Pancreas (tissue), 10 donors: ENCODE results near the gene IL12A. TPM values are rescaled to one million over a fixed set of nuclear protein-coding genes. Genes with fewer than 3 reads are reported as not detected.

Experiments
- ATAC-seq, 4 donors: fragments of 200-7000 bp; cut with Tn5 transposase; one replicate each; pipeline versions ENCODE4 v1.8.0 to v1.9.1; 2020; ENCODE audit warnings: mild to moderate bottlenecking in 4 of 4, moderate library complexity in 4 of 4
- DNase-seq, 6 donors: peaks; one replicate each; pipeline ENCODE4 v3.0.0-alpha.2; 2020
- FAIRE-seq: peaks from 2 replicates; lab custom pipeline; 2012; peaks lifted over from hg19 to GRCh38; lab: Jason Lieb, UNC
- H3K27ac ChIP-seq, 4 donors: fragments of 200-600 bp; sonication (generic); 1 replicate in 3 of 4; 2 replicates in 1 of 4; pipeline versions ENCODE4 v1.5.0 to v1.8.0; 2020
- H3K27me3 ChIP-seq, 4 donors: fragments of 200-600 bp; one replicate each; pipeline ENCODE4 v1.8.0; 2021
- H3K36me3 ChIP-seq, 3 donors: fragments of 200-600 bp; sonication (generic) in 1 of 3; one replicate each; pipeline versions ENCODE4 v1.5.0 to v1.8.0; 2020 to 2021
- H3K4me1 ChIP-seq, 3 donors: fragments of 200-600 bp; one replicate each; pipeline ENCODE4 v1.8.0; 2021
- H3K4me3 ChIP-seq, 4 donors: fragments of 200-600 bp; sonication (generic) in 2 of 4; one replicate each; pipeline versions ENCODE4 v1.5.0 to v1.8.0; 2020 to 2021
- H3K9me3 ChIP-seq, 4 donors: fragments of 200-600 bp; one replicate each; pipeline ENCODE4 v1.8.0; 2021
- CTCF ChIP-seq, 4 donors: fragments of 200-600 bp; sonication (generic) in 3 of 4; IDR thresholded peaks; one replicate each; pipeline versions ENCODE4 v1.5.0 to v1.8.0; 2021; ENCODE audit warnings: antibody characterized with exemption in 4 of 4
- WGBS, 2 donors: extraction: QIAGEN DNeasy Blood & Tissue Kit; methylation state at CpG; one replicate each; pipeline ENCODE4 v1.1.7; 2013; 5-methylcytosine and 5-hydroxymethylcytosine counted together
- intact Hi-C, 3 donors: fragments of 100-400 bp; cut with DNase I; formaldehyde crosslinking; loops; one replicate each; pipeline versions ENCODE4 v1.11.1 to v1.14.2; 2022
- polyA plus RNA-seq, 2 donors: library from polyadenylated mRNA; stranded (reverse); fragments of 200-250 nt; gene quantifications; one replicate each; pipeline ENCODE4 v1.2.3, GENCODE V29; 2013
- total RNA-seq, 6 donors: library from RNA; stranded (reverse); fragmentation: NEBNext Ultra II Directional in 4 of 6; extraction: Animal tissue kit (Norgen Biotek cat#: 25700) in 4 of 6; gene quantifications; one replicate each; pipeline versions ENCODE4 v1.2.1 to v1.2.4, GENCODE V29; 2021 to 2023
- donor health status: healthy with polysubstance abuse.
- donor health status: DM: no; HTN: no; CAD: no; lungs with moderate emphysema.
- donor health status: DM: no; HTN: no; CAD: no.
- donor health status: control.
- donor health status: control.
- donor health status: Bipolar disorder and iron deficiency.
- donor health status: DM: yes; HTN: yes; CAD: no.
- donor health status: DM: no; HTN: no; CAD: no.
- donor health status: DM: no; HTN: no; CAD: no.
- donor health status: DM: yes; HTN: yes; CAD: no.

The IL12A gene
- total and polyA plus RNA-seq, 8 donors = 0.08 to 2.2 (median 0.54) TPM

- TF ChIP-seq CTCF (IDR thresholded peaks at IDR 0.05) = no peak
Observed at GRCh38 chr3:160009525-160009924, 20.9 kb downstream of the IL12A start.

GRCh38 chr3:160010578-160010977, 21.9 kb downstream of the IL12A start:
- Histone ChIP-seq H3K9me3 (no peaks in the 10 kb centered on the region), H3K27me3 (no peaks in the 10 kb centered on the region), H3K27ac (no peak overlapping the region), H3K36me3 (no peaks in the 10 kb centered on the region), H3K4me1 (no peaks in the 10 kb centered on the region), H3K4me3 (no peak overlapping the region)
- ATAC-seq (no peak), FAIRE-seq (no peak), DNase-seq (no peak)
- WGBS, 2 donors = 73 to 82% methylated on average over 4 of the region's 4 CpGs
- no peak for TF ChIP-seq CTCF (IDR thresholded peaks at IDR 0.05)
- intact Hi-C loops = no loop called here

More at GRCh38 chr3:160009525-160009924, 20.9 kb downstream of the IL12A start:
- Histone ChIP-seq H3K4me3 (no peak overlapping the region), H3K36me3 (no peaks in the 10 kb centered on the region), H3K4me1 (no peaks in the 10 kb centered on the region), H3K27me3 (no peaks in the 10 kb centered on the region), H3K9me3 (no peaks in the 10 kb centered on the region), H3K27ac (no peak overlapping the region)
- FAIRE-seq (no peak), ATAC-seq (no peak), DNase-seq (no peak)
- intact Hi-C loops = no loop called here

GRCh38 chr3:160012108-160012507, 23.5 kb downstream of the IL12A start:
- DNase-seq = no peak
- no peaks in the 10 kb centered on the region for H3K4me1 ChIP-seq
- no peak overlapping the region for H3K27ac ChIP-seq
- no peak for ATAC-seq
- intact Hi-C loops = no loop called here
- no peaks in the 10 kb centered on the region for H3K27me3 ChIP-seq
- no peak for FAIRE-seq
- no peaks in the 10 kb centered on the region for H3K36me3 ChIP-seq
- no peak overlapping the region for H3K4me3 ChIP-seq
- TF ChIP-seq CTCF (IDR thresholded peaks at IDR 0.05) = no peak
- H3K9me3 ChIP-seq = no peaks in the 10 kb centered on the region
- 59 to 70% methylated on average over 2 of the region's 2 CpGs for WGBS, 2 donors

- no peak for FAIRE-seq
- H3K27ac ChIP-seq = no peak overlapping the region
- no peak overlapping the region for H3K4me3 ChIP-seq
- H3K36me3 ChIP-seq = no peaks in the 10 kb centered on the region
- H3K4me1 ChIP-seq = no peaks in the 10 kb centered on the region
- no peak for ATAC-seq
- 73 to 81% methylated on average over 1 of the region's 1 CpG for WGBS, 2 donors
- DNase-seq = no peak
- no peak for TF ChIP-seq CTCF (IDR thresholded peaks at IDR 0.05)
- no peaks in the 10 kb centered on the region for H3K27me3 ChIP-seq
- intact Hi-C loops = no loop called here
- no peaks in the 10 kb centered on the region for H3K9me3 ChIP-seq
Observed at GRCh38 chr3:160016972-160017371, 28.3 kb downstream of the IL12A start.

- H3K9me3 ChIP-seq = no peaks in the 10 kb centered on the region
- H3K27ac ChIP-seq = no peak overlapping the region
- H3K4me1 ChIP-seq = no peaks in the 10 kb centered on the region
- DNase-seq (no peak), ATAC-seq (no peak), FAIRE-seq (no peak)
- no peaks in the 10 kb centered on the region for H3K27me3 ChIP-seq
- no peaks in the 10 kb centered on the region for H3K36me3 ChIP-seq
- H3K4me3 ChIP-seq = no peak overlapping the region
- intact Hi-C loops = no loop called here
- TF ChIP-seq CTCF (IDR thresholded peaks at IDR 0.05) = no peak
- 50 to 65% methylated on average over 5 of the region's 5 CpGs for WGBS, 2 donors
Observed at GRCh38 chr3:160018959-160019358, 30.3 kb downstream of the IL12A start.
